Ishikawa (cell line): ENCODE data around the gene PLXNC1.

Source experiments
- CEBPB ChIP-seq: IDR thresholded peaks from 2 replicates; pipeline ENCODE4 v1.6.1; 2012
- CREB1 ChIP-seq: IDR thresholded peaks from 2 replicates; pipeline ENCODE4 v1.6.1; 2012; ENCODE audit warnings: low read depth
- EGR1 ChIP-seq: IDR thresholded peaks from 2 replicates; pipeline ENCODE4 v1.6.1; 2012
- EP300 ChIP-seq: IDR thresholded peaks from 2 replicates; pipeline ENCODE4 v1.6.1; 2012; ENCODE audit warnings: borderline replicate concordance
- FOXM1 ChIP-seq: IDR thresholded peaks from 2 replicates; pipeline ENCODE4 v1.6.1; 2012; ENCODE audit warnings: low read depth, borderline replicate concordance
- MAX ChIP-seq: IDR thresholded peaks from 2 replicates; pipeline ENCODE4 v1.6.1; 2012
- NFIC ChIP-seq: IDR thresholded peaks from 2 replicates; pipeline ENCODE4 v1.6.1; 2012
- RAD21 ChIP-seq: IDR thresholded peaks from 2 replicates; pipeline ENCODE4 v1.6.1; 2012; ENCODE audit warnings: low read depth
- REST ChIP-seq: IDR thresholded peaks from 2 replicates; pipeline ENCODE4 v1.6.1; 2012; ENCODE audit warnings: low read depth, mild to moderate bottlenecking
- TAF1 ChIP-seq: IDR thresholded peaks from 2 replicates; pipeline ENCODE4 v1.6.1; 2012; ENCODE audit warnings: low read depth, mild to moderate bottlenecking
- TCF12 ChIP-seq: IDR thresholded peaks from 2 replicates; pipeline ENCODE4 v1.6.1; 2012; ENCODE audit warnings: low read depth
- TEAD4 ChIP-seq: IDR thresholded peaks from 2 replicates; pipeline ENCODE4 v1.6.1; 2012
- USF1 ChIP-seq: IDR thresholded peaks from 2 replicates; pipeline ENCODE4 v1.6.1; 2012
- YY1 ChIP-seq: IDR thresholded peaks from 2 replicates; pipeline ENCODE4 v1.6.1; 2012; ENCODE audit warnings: low read depth
- ZBTB7A ChIP-seq: IDR thresholded peaks from 2 replicates; pipeline ENCODE4 v1.6.1; 2012; ENCODE audit warnings: low read depth

Gene PLXNC1

GRCh38 chr12:94312378-94312777, 164.0 kb downstream of the PLXNC1 start:
- TF ChIP-seq REST, result no peak

- TF ChIP-seq USF1 (no peak), CEBPB (no peak), RAD21 (no peak), ZBTB7A (no peak), EP300 (no peak), EGR1 (no peak), TAF1 (no peak), MAX (no peak), FOXM1 (no peak), REST (no peak), NFIC (no peak), CREB1 (no peak), YY1 (no peak), TCF12 (no peak), TEAD4 (no peak)
Measured at GRCh38 chr12:94318181-94318580, 169.8 kb downstream of the PLXNC1 start.

- TF ChIP-seq CREB1 (no peak), TAF1 (no peak), EGR1 (no peak), NFIC (no peak), FOXM1 (no peak), RAD21 (no peak), YY1 (no peak), USF1 (no peak), TEAD4 (no peak), EP300 (no peak), MAX (no peak)
Measured at GRCh38 chr12:94320109-94320508, 171.7 kb downstream of the PLXNC1 start.

GRCh38 chr12:94322346-94322745, 174.0 kb downstream of the PLXNC1 start:
- no peak for TF ChIP-seq EGR1
- TF ChIP-seq NFIC, result no peak
- no peak for TF ChIP-seq MAX
- TF ChIP-seq RAD21, result no peak
- TF ChIP-seq REST, result no peak
- no peak for TF ChIP-seq TEAD4
- TF ChIP-seq EP300, result no peak

GRCh38 chr12:94326234-94326633, 177.9 kb downstream of the PLXNC1 start:
- TF ChIP-seq CREB1 (no peak), TCF12 (no peak), TEAD4 (no peak), FOXM1 (no peak), CEBPB (no peak), REST (no peak), EGR1 (no peak), RAD21 (no peak), NFIC (no peak), USF1 (no peak)
